NB4 (cell line): Measurements from ENCODE around the gene CHML.

ENCODE experiments used
- POLR2A ChIP-seq: IDR thresholded peaks from 2 replicates; pipeline ENCODE4 v1.6.1; 2011; ENCODE audit warnings: mild to moderate bottlenecking; ENCODE audit not compliant: insufficient read length; ENCODE audit errors: extremely low read depth
- TF ChIP-seq, protein P1 (sequence below): IDR thresholded peaks from one replicate; pipeline ENCODE4 v1.5.1; 2012; ENCODE audit warnings: low read depth, low read length

GRCh38 chr1:241592273-241592958, 47.8 kb downstream of the CHML start:
- TF ChIP-seq, protein P1, sequence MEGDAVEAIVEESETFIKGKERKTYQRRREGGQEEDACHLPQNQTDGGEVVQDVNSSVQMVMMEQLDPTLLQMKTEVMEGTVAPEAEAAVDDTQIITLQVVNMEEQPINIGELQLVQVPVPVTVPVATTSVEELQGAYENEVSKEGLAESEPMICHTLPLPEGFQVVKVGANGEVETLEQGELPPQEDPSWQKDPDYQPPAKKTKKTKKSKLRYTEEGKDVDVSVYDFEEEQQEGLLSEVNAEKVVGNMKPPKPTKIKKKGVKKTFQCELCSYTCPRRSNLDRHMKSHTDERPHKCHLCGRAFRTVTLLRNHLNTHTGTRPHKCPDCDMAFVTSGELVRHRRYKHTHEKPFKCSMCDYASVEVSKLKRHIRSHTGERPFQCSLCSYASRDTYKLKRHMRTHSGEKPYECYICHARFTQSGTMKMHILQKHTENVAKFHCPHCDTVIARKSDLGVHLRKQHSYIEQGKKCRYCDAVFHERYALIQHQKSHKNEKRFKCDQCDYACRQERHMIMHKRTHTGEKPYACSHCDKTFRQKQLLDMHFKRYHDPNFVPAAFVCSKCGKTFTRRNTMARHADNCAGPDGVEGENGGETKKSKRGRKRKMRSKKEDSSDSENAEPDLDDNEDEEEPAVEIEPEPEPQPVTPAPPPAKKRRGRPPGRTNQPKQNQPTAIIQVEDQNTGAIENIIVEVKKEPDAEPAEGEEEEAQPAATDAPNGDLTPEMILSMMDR = no peak
- no peak for TF ChIP-seq POLR2A
